ENCODE results near the gene IFI30. TPM values are rescaled to one million over a fixed set of nuclear protein-coding genes. Genes with fewer than 3 reads are reported as not detected.

The IFI30 gene
- total RNA-seq, 2 donors from 2014 or later = 47.5 to 79.3 TPM

GRCh38 chr19:18165794-18166544 lies 7.6 kb upstream of the IFI30 start:
- peak; percentile 36 for ATAC-seq
- intact Hi-C loops (cut with DNase I, micrococcal nuclease) = loop anchor here (5.0 to 10.0 kb wide), 3 partner anchors 51 to 151 kb away; no protein-coding TSS in a partner anchor
- no peak for DNase-seq

GRCh38 chr19:18167011-18167410 lies 6.6 kb upstream of the IFI30 start:
- intact Hi-C loops (cut with DNase I, micrococcal nuclease) = loop anchor here (5.0 to 10.0 kb wide), 3 partner anchors 52 to 152 kb away; no protein-coding TSS in a partner anchor
- ATAC-seq (no peak), DNase-seq (no peak)

- ATAC-seq (peak; percentile 52), DNase-seq (peak; percentile 44 to 62)
- intact Hi-C loops (cut with DNase I, micrococcal nuclease) = loop anchor here (5.0 to 10.0 kb wide), 3 partner anchors 53 to 153 kb away; no protein-coding TSS in a partner anchor
Observed at GRCh38 chr19:18167975-18168645, 5.5 kb upstream of the IFI30 start.

DNA sequence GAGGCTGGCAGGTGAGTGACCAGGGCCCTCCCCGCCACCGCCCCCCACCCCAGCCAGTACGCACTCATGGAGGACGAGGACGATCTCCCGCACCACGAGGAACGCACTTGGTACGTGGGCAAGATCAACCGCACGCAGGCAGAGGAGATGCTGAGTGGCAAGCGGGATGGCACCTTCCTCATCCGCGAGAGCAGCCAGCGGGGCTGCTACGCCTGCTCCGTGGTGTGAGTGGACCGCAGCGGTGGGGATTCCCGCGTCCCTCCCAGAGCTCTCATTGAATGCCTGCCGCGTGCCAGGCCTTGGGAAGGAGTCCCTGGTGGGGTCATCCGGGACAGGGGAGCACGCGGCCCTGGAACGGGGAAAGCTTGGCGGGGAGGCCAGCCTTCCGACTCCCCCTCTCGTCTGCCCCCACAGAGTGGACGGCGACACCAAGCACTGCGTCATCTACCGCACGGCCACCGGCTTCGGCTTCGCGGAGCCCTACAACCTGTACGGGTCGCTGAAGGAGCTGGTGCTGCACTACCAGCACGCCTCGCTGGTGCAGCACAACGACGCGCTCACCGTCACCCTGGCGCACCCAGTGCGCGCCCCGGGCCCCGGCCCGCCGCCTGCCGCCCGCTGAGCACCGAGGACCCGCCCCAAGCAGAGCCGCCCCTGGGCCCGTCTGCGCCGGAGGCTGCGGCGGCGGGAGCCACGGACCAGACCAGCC lies 4.8 kb upstream of the IFI30 start:
- intact Hi-C loops (cut with DNase I, micrococcal nuclease) = loop anchor here (5.0 to 10.0 kb wide), 3 partner anchors 54 to 154 kb away; no protein-coding TSS in a partner anchor
- no peak for DNase-seq
- no peak for ATAC-seq

DNA sequence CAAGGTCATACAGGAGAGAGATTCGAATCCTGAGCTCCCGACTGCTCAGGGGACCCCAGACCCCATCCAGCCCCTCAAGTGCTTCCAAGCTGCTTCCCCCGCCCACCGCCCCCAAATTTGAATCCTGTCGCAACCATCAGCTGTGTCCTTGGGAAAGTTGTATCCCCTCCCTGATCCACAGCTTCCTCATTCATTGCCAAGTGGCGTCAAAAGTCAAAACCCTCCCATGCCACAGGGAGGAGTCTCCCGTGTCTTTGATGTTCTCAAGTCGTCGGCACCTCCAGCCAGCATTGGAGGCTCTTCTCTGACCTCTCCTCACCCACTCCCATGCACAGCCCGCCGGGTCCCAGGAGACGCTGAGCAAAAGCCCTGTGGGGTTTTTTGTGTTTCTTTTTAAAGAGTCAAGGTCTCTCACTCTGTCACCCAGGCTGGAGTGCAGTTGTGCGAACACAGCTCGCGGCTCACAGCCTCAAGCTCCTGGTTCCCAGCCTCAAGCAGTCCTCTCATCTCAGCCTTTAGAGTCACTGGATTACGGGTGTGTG lies 2.8 kb upstream of the IFI30 start:
- ATAC-seq (peak; percentile 32), DNase-seq (peak; percentile 54 to 57)
- intact Hi-C loops (cut with DNase I, micrococcal nuclease) = no loop called here

GRCh38 chr19:18171605-18172327 lies 1.8 kb upstream of the IFI30 start:
- peak in 1 of 2 donors; percentile 46 for DNase-seq
- ATAC-seq = no peak
- intact Hi-C loops (cut with DNase I, micrococcal nuclease) = no loop called here

DNA sequence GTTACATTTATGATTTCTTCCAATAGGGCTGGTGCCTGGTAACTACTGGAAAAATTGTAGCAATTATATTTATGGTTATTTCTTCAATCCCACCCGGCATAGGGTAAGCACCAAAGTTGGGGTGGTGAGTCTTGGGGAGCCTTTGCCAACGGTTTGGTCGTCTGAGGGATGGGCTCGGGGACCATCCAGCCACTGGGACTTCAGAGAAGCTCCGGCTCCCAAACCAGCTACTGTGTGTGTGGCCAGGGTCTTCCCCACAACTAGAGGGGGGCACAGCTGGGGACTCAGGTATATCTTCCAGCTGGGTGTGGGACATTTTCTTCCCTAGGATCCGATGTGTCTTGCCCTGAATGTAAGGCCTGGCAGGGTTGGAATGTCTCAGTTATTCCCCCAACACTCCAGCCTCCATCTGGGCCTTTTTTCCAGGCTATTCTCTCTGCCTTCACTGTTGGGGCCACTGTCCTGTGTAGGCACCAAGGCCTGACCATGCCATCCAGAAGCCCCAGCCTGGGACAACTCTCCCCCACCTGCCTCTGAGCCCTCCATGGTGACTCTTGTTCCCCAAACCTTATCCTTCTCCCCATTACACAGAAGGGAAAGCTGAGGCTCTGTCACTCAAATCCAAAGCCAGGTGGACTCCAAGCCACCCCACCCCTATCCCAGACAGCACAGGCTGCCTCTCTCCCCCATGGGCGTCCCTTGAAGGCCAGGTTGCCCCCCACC lies 1.1 kb upstream of the IFI30 start:
- no peak for DNase-seq
- no peak for ATAC-seq

GRCh38 chr19:18173054-18173571 lies 500 bp upstream of the IFI30 start:
- peak; percentile 60 to 71 for DNase-seq
- intact Hi-C loops (cut with DNase I, micrococcal nuclease) = no loop called here
- ATAC-seq = no peak

More for the DNA sequence above, 1.1 kb upstream of the IFI30 start:
- intact Hi-C loops (cut with DNase I, micrococcal nuclease) = no loop called here

- intact Hi-C loops (cut with DNase I, micrococcal nuclease) = no loop called here
- ATAC-seq (no peak), DNase-seq (no peak)
Observed at GRCh38 chr19:18174983-18175382, 1.4 kb downstream of the IFI30 start.

GRCh38 chr19:18176367-18177310 lies 3.0 kb downstream of the IFI30 start:
- DNase-seq (no peak), ATAC-seq (no peak)
- intact Hi-C loops (cut with DNase I, micrococcal nuclease) = no loop called here

DNA sequence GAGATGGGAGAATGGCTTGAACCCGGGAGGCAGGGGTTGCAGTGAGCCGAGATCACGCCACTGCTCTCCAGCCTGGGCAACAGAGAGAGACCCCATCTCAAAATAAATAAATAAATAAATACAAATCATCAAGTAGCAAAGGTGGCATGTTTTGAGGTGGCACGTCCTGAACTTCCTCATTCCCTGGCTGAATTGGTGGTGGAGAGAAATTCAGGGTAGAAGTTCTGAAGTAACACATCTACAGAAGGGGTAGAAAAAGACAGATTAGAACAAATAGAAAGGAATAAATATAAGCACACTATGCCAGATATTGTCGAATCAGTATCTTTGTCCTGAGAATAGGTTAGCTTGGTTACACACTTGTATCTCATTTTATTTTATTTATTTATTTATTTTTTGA lies 6.3 kb downstream of the IFI30 start:
- intact Hi-C loops (cut with DNase I, micrococcal nuclease) = no loop called here
- DNase-seq (no peak), ATAC-seq (no peak)

GRCh38 chr19:18183529-18183928 lies 9.9 kb downstream of the IFI30 start:
- intact Hi-C loops (cut with DNase I, micrococcal nuclease) = no loop called here
- peak in 1 of 2 donors; percentile 59 for DNase-seq
- ATAC-seq = peak; percentile 93

DNA sequence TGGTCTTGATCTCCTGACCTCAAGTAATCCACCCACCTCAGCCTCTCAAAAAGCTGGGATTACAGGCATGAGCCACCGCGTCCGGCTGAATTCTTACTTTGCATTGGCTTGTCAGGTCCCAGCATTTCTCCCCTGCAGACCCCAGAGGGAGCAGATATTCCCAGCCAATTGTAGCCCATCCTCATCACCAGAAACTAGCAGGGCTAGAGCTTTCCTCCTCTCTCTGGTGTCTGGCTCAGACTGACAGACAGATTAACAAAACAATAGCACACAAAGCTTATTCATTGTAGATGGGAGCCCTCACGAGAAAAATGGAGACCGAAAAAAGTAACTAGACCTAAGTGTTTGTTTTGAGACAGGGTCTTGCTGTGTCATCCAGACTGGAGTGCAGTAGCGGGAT lies 11.9 kb downstream of the IFI30 start:
- DNase-seq (no peak), ATAC-seq (no peak)
- intact Hi-C loops (cut with DNase I, micrococcal nuclease) = no loop called here

DNA sequence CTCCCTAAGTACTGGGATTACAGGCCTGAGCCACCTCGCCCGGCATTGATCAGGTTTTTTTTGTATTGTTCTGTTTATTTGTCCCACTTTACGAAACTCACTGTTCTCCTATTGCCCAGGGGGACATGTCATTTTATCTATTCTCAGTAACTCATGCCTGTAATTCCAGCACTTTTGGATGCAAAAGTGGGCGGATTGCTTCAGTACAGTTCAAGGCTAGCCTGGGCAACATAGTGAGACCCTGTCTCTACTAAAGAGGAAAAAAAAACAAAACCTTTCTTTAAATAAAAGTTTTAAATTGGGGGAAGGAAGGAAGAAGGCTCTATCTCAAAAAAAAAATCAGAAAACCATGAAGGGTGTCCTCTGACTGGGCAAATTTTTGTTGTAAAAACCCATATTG lies 16.7 kb downstream of the IFI30 start:
- DNase-seq (no peak), ATAC-seq (no peak)
- intact Hi-C loops (cut with DNase I, micrococcal nuclease) = no loop called here

DNA sequence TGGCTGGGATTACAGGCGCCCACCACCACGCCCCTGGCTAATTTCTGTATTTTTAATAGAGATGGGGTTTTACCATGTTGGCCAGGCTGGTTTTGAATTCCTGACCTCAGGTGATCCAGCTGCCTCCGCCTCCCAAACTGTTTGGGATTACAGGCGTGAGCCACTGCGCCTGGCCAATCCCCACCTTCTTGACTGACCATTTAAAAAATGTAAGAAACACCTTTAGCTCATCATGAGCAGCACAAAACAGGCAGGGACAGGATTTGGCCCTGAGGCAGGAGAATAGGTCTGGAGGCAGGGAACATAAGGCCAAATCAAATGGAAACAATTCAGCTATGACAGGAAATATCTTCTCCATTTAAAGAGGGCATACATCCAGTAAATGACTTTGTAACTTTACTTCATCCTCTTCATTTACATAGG lies 18.0 kb downstream of the IFI30 start:
- DNase-seq (no peak), ATAC-seq (no peak)
- intact Hi-C loops (cut with DNase I, micrococcal nuclease) = no loop called here

GRCh38 chr19:18192673-18193387 lies 19.2 kb downstream of the IFI30 start, which contains the start of gene MPV17L2:
TSS of gene MPV17L2 (plus strand) at chr19:18193218. CDS start at chr19:18193282, 64 bp downstream.
- peak; percentile 99 to 100 for DNase-seq
- intact Hi-C loops (cut with DNase I, micrococcal nuclease) = no loop called here
- peak; percentile 84 for ATAC-seq

Data from left colon (tissue), 2 donors.